ENCODE measurements around the gene MPRIP. TPM values are rescaled to one million over a fixed set of nuclear protein-coding genes. Genes with fewer than 3 reads are reported as not detected.

Gene MPRIP
- total RNA-seq, 2 donors from 2014 or later, result 204 to 207 TPM

DNA sequence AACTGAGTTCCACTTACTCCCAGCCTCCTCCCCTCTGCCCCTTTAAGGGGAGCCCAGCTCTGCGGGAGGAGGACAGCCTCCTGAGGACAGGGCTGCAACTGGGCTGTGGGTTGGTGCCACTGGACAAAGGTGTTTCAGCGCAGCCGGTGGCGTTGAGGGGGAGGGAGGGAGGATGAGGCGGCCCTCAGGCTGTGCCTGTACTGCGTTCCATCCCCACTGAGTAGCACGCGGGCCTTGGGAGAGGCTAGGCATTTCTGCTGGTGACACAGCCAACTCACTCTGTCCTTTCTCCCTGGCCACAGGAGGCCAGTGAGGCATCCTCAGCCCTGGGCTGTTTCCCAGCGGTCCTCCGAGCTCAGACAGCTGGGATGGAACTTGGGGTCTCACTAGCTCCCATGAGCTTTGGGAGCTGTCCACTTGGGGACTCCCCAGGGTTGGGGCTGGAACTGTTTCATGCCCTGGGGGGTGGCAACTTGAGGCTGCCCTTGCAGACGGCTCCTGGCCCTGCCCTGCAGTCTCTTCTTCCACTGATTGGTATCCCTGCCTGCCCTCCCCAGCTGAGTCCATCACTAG is 70.5 kb downstream of the MPRIP start:
- peaks cover 65% of the 10 kb centered on the region for H3K4me1 Mint-ChIP-seq
- no peak for ATAC-seq (replicated peaks)
- H3K27ac Mint-ChIP-seq, result peak overlapping the region; percentile 96
- no peaks in the 10 kb centered on the region for H3K27me3 Mint-ChIP-seq
- H3K36me3 Mint-ChIP-seq (ENCODE audit: low read depth), result peaks cover 5% of the 10 kb centered on the region
- no peak overlapping the region for H3K4me3 Mint-ChIP-seq
- no peaks in the 10 kb centered on the region for H3K9me3 Mint-ChIP-seq

DNA sequence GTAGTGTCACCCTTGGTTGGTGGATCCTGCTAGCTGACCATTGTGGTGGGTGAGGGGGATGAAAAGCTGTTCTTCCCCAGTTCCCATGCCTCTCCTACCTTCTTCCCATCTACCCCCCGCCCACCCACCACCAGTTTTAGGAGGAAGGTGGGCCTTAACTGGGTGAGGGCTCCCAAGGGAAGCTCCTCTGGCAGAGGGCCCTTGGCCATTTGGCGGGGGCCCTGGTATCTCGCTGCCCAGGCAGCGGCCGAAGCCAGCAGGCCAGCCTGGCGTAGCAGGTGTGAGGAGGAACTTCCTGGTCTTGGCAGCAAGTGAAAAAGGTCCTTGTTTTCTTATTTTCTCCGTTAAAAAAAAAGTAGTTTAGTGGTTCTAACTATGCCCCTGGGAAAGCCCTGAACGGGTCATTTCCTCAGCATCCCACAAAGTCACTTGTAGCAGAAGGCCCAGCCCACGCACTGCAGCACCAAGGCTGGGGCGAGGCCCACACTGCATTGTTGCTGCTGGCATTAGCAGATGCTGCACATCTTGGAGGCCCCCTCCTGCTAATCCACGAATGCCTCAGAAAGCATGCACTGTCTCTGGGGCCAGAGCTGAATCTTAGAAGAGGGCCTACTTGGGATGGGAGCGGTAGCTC is 72.5 kb downstream of the MPRIP start:
- H3K4me3 Mint-ChIP-seq, result peak overlapping the region; percentile 68
- H3K27ac Mint-ChIP-seq, result peak overlapping the region; percentile 96
- peak; percentile 28 for ATAC-seq (replicated peaks)
- no peaks in the 10 kb centered on the region for H3K9me3 Mint-ChIP-seq
- H3K27me3 Mint-ChIP-seq, result no peaks in the 10 kb centered on the region
- H3K36me3 Mint-ChIP-seq (ENCODE audit: low read depth), result peaks cover 10% of the 10 kb centered on the region
- H3K4me1 Mint-ChIP-seq, result peaks cover 62% of the 10 kb centered on the region

DNA sequence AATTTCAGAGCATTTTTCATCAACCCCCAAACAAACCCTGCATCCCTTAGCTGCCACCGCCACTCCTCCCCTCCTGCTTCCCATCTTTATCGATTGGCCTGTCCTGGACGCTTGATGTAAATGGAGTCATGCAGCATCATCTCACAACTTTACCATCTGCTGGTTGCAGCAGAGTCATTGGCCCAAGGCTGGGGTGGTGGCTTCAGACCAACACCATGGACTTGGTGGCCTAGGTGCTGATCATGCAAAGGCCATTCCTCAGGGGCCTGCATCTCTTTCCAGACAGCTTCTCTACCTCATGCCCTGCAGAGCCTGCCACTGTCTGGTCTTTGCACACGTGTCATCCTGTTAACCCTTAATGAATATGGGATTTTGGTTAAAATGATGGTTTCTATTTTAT is 73.4 kb downstream of the MPRIP start:
- Mint-ChIP-seq H3K4me3 (peak overlapping the region; percentile 68), H3K27ac (peak overlapping the region; percentile 96), H3K36me3 (ENCODE audit: low read depth) (peaks cover 13% of the 10 kb centered on the region), H3K27me3 (no peaks in the 10 kb centered on the region), H3K9me3 (no peaks in the 10 kb centered on the region), H3K4me1 (peaks cover 63% of the 10 kb centered on the region)
- no peak for ATAC-seq (replicated peaks)

DNA sequence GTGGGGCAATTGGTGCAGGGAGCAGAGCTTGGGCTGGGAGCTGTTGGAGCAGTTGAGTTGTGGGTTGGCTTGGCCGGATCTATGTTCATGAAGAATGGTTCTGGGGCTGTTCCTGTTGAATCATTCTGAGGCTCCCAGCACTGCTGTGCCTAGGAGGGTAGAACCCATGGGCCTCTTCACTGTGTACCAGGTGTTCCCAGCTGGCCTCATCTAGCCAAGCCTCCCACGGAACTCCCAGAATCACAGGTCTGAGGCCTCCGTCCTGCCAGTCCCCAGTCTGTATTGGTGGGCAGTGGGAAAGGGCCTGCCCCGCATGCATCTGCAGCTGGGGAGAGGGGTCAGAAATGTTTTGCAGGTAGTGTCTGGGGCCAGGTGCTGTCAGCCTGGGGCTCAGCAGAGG is 74.1 kb downstream of the MPRIP start:
- peak overlapping the region; percentile 96 for H3K27ac Mint-ChIP-seq
- H3K27me3 Mint-ChIP-seq, result no peaks in the 10 kb centered on the region
- no peak for ATAC-seq (replicated peaks)
- peaks cover 13% of the 10 kb centered on the region for H3K36me3 Mint-ChIP-seq (ENCODE audit: low read depth)
- peak overlapping the region; percentile 68 for H3K4me3 Mint-ChIP-seq
- H3K9me3 Mint-ChIP-seq, result no peaks in the 10 kb centered on the region
- H3K4me1 Mint-ChIP-seq, result peaks cover 71% of the 10 kb centered on the region

DNA sequence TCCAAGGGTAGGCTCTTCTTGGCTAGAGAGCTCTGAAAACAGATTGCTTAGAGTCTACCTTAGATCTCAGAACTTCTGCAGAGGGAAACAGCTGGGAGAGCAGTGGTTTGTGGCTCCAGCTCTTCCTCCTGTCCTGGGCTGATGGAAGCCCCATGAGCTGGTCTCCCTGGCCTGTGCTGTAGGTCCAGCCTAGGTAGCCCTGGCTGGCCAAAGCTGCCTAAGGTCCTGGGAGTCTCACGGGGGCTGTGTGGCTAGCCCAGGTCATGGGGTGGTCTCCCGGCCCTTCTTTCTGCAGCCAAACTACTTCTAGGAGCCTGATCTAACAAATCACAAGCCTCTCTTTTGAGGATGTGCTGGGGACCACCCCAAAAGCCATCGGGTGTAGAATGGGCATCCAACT is 75.7 kb downstream of the MPRIP start:
- Mint-ChIP-seq H3K27me3 (no peaks in the 10 kb centered on the region), H3K27ac (peak overlapping the region; percentile 96), H3K4me1 (peaks cover 81% of the 10 kb centered on the region), H3K9me3 (no peaks in the 10 kb centered on the region), H3K36me3 (ENCODE audit: low read depth) (peaks cover 13% of the 10 kb centered on the region), H3K4me3 (peak overlapping the region; percentile 71)
- ATAC-seq (replicated peaks), result no peak

DNA sequence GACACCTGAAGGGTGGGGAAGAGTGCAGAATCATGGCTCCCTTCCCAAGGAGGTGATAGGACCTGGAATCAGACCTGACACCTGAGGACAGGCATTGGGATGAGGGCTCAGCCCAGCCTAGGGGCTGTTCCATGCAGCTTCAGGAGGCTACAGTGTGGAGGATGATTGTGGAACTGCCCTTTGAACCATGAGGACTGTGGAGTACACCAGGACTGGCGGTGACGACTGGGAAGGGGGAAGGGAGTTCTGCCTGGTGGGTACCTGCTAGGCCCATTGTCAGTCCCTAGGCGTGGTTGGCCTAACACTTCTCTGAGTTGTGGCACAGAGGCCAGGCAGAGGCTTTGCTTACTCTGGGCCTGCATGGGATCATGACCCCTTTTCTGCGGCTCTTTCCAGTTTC is 76.1 kb downstream of the MPRIP start:
- peak overlapping the region; percentile 71 for H3K4me3 Mint-ChIP-seq
- ATAC-seq (replicated peaks), result no peak
- H3K27me3 Mint-ChIP-seq, result no peaks in the 10 kb centered on the region
- no peaks in the 10 kb centered on the region for H3K9me3 Mint-ChIP-seq
- peak overlapping the region; percentile 96 for H3K27ac Mint-ChIP-seq
- peaks cover 81% of the 10 kb centered on the region for H3K4me1 Mint-ChIP-seq
- H3K36me3 Mint-ChIP-seq (ENCODE audit: low read depth), result peaks cover 13% of the 10 kb centered on the region

DNA sequence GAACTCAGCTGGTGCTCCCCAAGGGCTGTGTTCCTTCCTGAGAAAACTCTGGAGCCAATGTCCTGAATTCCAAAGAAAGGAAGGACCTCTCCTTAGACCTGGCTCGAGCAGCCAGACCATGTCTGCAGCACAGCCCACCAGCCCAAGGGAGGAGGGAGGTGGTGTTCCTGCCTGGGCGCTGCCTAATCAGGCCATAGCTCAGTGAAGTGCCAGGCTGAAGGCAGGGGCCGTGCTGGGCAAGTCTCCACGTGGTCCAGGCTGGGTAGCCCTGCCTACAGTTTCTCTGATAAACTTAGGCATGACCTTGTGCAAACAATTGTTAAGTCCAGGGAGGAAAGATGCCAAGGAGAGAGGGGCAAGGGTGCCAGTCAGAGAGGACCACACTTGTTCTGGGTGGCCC is 76.8 kb downstream of the MPRIP start:
- H3K36me3 Mint-ChIP-seq (ENCODE audit: low read depth), result peaks cover 13% of the 10 kb centered on the region
- peaks cover 80% of the 10 kb centered on the region for H3K4me1 Mint-ChIP-seq
- ATAC-seq (replicated peaks), result peak; percentile 10
- H3K27ac Mint-ChIP-seq, result peak overlapping the region; percentile 96
- H3K9me3 Mint-ChIP-seq, result no peaks in the 10 kb centered on the region
- H3K4me3 Mint-ChIP-seq, result peak overlapping the region; percentile 71
- H3K27me3 Mint-ChIP-seq, result no peaks in the 10 kb centered on the region

DNA sequence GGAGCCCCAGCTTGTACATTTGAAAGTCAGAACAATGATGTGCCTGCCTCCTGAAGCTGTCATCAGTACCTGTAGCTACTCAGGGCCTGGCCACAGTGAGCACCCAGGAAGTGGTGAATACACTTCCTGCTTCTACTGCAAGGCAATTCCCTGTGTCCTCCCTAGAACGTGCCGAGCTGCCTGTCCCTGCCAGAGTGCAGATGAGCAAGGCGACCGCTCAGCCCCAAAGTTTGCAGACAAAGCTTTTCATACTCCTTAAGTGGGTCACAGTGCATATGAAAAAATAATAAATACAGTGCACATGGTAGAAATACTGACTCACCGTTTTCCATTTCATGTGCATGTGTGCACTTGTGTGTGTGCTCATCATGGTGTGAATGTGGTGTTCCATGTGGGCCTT is 77.3 kb downstream of the MPRIP start:
- peak overlapping the region; percentile 71 for H3K4me3 Mint-ChIP-seq
- H3K27ac Mint-ChIP-seq, result peak overlapping the region; percentile 96
- peaks cover 13% of the 10 kb centered on the region for H3K36me3 Mint-ChIP-seq (ENCODE audit: low read depth)
- peaks cover 80% of the 10 kb centered on the region for H3K4me1 Mint-ChIP-seq
- H3K27me3 Mint-ChIP-seq, result no peaks in the 10 kb centered on the region
- H3K9me3 Mint-ChIP-seq, result no peaks in the 10 kb centered on the region
- ATAC-seq (replicated peaks), result peak; percentile 91

DNA sequence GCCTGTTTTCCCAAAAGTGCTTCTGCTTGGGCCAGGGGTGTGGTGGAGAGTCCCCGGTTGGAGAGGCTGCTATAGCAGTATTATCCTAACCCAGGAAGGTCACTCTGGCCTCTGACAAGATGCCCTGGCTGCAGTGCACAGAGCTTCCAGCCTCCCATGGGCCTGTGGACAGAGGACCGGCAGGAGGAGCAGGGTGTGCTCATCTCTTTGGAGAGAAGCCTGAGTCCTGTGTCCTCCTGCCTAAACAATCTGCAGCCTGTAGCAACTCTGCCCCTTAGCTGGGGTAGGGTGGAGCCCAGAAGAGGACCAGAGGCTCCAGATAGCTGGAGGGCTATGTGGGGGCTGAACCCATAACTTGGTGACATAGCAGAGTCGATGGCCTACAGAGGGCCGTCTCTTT is 78.0 kb downstream of the MPRIP start:
- Mint-ChIP-seq H3K27me3 (no peaks in the 10 kb centered on the region), H3K4me3 (peak overlapping the region; percentile 71), H3K4me1 (peaks cover 79% of the 10 kb centered on the region), H3K9me3 (no peaks in the 10 kb centered on the region), H3K27ac (peak overlapping the region; percentile 96), H3K36me3 (ENCODE audit: low read depth) (peaks cover 13% of the 10 kb centered on the region)
- ATAC-seq (replicated peaks), result no peak

DNA sequence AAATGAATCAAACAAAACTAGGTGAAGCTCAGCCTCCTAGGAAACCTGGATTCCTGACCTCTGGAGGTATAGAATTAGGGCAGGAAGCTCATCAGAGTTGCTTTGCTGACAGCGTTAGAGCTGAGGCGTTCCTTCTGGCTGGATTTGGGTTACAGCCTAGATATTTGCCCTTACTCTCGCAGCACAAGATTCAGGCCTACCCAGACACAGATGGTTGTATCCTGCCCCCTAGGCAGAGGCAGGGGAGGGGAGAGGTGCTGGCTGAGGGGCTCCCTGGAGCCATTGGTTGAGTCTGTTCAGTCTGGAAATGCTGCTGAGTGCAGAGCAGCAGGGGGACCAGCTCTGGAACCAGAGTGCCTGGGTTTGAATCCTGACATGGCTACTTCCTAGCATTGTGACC is 78.4 kb downstream of the MPRIP start:
- ATAC-seq (replicated peaks), result no peak
- Mint-ChIP-seq H3K27me3 (no peaks in the 10 kb centered on the region), H3K36me3 (ENCODE audit: low read depth) (peaks cover 10% of the 10 kb centered on the region), H3K4me1 (peaks cover 79% of the 10 kb centered on the region), H3K9me3 (no peaks in the 10 kb centered on the region), H3K4me3 (peak overlapping the region; percentile 71), H3K27ac (peak overlapping the region; percentile 96)

DNA sequence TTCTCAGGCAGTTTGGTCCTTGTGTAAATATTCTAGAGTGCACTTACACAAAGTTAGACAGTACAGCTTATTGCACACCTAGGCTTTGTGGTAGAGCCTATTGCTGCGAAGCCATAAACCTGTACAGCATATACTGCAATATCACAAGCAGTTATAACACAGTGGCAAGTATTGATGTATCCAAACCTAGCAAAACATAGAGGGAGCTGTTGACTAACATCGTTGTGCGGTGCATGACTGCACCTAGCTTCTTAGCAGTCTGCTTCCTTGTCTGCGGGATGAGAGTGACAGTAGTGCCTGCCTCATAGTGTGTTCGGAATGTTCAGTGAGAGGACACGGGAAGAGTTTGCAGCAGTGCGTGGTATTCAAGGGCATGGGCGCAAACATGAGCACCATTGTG is 78.9 kb downstream of the MPRIP start:
- peaks cover 9% of the 10 kb centered on the region for H3K36me3 Mint-ChIP-seq (ENCODE audit: low read depth)
- peaks cover 79% of the 10 kb centered on the region for H3K4me1 Mint-ChIP-seq
- no peaks in the 10 kb centered on the region for H3K9me3 Mint-ChIP-seq
- no peaks in the 10 kb centered on the region for H3K27me3 Mint-ChIP-seq
- ATAC-seq (replicated peaks), result no peak
- peak overlapping the region; percentile 71 for H3K4me3 Mint-ChIP-seq
- H3K27ac Mint-ChIP-seq, result peak overlapping the region; percentile 96

DNA sequence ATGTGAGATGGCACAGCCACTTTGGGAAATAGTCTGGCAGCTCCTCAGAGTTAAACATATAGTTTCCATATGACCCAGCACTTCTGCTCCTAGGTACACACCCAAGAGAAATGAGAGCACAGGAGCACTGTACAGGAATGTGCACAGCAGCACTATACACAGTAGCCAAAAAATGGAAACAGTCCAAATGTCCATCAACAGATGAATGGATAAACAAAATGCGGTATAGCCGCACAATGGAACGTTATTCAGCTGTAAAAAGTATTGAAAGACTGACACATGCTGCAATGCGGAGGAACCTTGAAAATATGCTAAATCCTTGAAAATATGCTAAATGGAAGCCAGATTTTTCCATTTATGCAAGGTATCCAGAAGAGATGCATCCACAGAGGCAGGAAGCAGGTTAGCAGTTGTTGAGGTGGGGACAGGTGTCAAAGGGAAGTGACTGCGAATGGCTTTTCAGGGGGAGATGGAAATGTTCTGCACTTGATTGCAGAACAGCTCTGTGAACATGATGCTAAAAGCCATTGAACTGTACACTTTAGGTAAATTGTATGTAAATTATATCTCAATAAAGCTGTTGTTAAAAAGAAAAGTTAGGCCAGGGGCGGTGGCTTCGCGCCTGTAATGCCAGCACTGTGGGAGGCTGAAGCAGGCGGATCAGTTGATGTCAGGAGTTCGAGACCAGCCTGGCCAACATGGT is 80.7 kb downstream of the MPRIP start:
- no peaks in the 10 kb centered on the region for H3K9me3 Mint-ChIP-seq
- no peak for ATAC-seq (replicated peaks)
- H3K4me1 Mint-ChIP-seq, result peaks cover 76% of the 10 kb centered on the region
- peak overlapping the region; percentile 96 for H3K27ac Mint-ChIP-seq
- peaks cover 9% of the 10 kb centered on the region for H3K36me3 Mint-ChIP-seq (ENCODE audit: low read depth)
- no peak overlapping the region for H3K4me3 Mint-ChIP-seq
- H3K27me3 Mint-ChIP-seq, result no peaks in the 10 kb centered on the region

DNA sequence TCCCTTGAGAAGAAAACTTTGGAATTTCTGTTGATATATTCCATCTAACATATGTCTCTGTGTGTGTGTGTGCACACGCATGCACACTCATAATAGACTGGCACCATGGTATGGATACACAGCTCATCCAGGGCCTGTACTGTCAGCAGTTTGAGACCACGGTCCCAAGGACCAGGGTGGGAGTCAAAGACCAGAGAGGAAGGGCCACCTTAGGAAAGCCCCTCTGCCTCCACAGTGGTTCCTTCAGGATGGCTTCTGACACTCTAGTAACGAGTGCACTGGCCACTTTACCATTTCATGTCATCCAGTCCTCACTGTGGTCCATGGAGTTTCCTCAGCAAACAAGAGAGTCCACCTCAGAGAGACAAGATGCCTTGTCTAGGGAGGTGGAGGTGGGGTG is 82.1 kb downstream of the MPRIP start:
- no peaks in the 10 kb centered on the region for H3K9me3 Mint-ChIP-seq
- no peaks in the 10 kb centered on the region for H3K27me3 Mint-ChIP-seq
- peaks cover 17% of the 10 kb centered on the region for H3K36me3 Mint-ChIP-seq (ENCODE audit: low read depth)
- peaks cover 78% of the 10 kb centered on the region for H3K4me1 Mint-ChIP-seq
- no peak for ATAC-seq (replicated peaks)
- H3K27ac Mint-ChIP-seq, result peak overlapping the region; percentile 86
- peak overlapping the region; percentile 69 for H3K4me3 Mint-ChIP-seq

DNA sequence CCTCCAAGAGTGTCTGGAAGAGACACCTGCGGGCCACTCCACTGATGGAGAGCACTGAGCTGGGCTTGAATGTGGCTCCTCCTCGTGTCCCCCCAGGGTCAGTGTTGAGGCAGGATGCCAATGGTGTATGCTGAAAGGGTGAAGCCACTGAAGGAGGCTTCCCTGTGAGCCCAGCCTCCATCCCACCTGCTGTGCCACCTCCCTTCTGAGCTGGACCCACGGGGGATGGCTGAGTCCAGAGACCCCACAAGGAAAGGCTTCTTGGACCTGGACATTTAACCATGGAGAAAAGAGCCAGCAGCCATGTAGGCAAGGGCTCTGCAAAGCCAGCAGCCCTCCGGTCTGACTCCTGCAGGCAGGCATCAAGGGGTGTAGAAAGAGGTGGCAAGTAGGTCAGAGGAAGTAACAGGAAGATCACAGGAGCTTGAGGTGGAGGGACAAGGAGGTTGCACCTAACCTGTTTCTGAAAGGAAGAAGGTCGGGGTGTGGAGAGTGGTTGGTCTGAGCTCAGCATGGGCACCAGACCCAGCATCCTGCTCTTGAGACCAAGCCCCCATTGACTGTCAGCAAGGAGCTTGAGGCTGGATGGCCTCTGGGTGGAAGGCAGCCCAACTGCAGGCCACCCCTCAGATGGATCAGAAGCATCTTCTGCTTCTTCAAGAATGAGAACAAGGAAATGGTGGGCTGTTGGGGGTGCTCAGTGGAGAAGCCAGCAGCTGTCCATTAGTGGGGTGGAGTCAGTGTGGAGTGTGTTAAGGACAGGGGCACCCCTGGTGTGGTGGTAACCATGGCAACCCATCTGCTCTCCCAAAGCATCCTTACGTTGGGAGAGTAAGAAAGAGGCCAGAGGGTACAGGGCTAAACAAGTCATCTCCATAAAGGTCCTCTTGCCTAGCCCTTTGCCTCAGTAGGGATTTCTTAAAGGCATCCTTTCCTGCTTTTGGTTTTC is 83.2 kb downstream of the MPRIP start:
- H3K27me3 Mint-ChIP-seq, result no peaks in the 10 kb centered on the region
- H3K4me3 Mint-ChIP-seq, result peak overlapping the region; percentile 69
- no peaks in the 10 kb centered on the region for H3K9me3 Mint-ChIP-seq
- H3K36me3 Mint-ChIP-seq (ENCODE audit: low read depth), result peaks cover 12% of the 10 kb centered on the region
- H3K27ac Mint-ChIP-seq, result peak overlapping the region; percentile 86
- peaks cover 68% of the 10 kb centered on the region for H3K4me1 Mint-ChIP-seq
- peak; percentile 62 for ATAC-seq (replicated peaks)

Data from activated T-helper 17 cell treated with anti-CD3 and anti-CD28 coated beads, Interleukin-2, amount 50 U/mL, for 72 hours (primary cell).